AG09319 (cell line): ENCODE data around the gene UFD1.

Source experiments
- DNase-seq: peaks from one replicate; pipeline ENCODE4 v3.0.0-alpha.2; 2010; ENCODE audit warnings: low read depth; ENCODE audit errors: extremely low read depth
- TF ChIP-seq, protein P1 (sequence below): IDR thresholded peaks from 2 replicates; pipeline ENCODE4 v1.5.1; 2011; ENCODE audit warnings: low read depth, mild to moderate bottlenecking, inconsistent platforms, low read length, moderate library complexity

The UFD1 gene

DNA sequence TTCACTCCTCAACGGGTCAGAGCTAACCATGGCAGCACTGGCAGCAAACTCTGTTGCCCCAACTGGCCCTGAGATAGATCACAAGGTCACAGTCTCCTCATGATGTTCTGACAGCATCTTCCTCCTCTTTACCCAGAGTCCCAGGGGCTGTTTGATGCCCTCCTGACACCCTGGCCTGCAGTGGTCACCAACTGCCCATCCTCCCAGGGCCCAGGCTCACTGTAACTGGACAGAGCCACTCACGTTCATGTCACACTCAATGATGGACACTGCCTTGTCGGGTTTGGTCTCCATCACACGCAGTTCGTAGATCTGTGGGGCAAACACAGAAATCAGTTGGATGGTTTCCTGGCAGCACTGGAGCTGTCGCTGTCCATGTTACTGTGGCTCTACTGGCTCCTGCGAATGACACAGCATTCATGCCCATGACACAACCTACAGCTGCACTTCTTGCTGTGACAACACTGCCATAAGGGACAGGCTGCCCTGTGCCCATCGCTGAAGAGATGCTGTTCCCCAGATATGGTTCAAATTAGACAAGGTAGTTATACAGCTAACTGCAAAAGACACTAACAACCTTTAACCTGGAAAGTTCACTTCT is 21.1 kb downstream of the UFD1 start:
- TF ChIP-seq, protein P1, sequence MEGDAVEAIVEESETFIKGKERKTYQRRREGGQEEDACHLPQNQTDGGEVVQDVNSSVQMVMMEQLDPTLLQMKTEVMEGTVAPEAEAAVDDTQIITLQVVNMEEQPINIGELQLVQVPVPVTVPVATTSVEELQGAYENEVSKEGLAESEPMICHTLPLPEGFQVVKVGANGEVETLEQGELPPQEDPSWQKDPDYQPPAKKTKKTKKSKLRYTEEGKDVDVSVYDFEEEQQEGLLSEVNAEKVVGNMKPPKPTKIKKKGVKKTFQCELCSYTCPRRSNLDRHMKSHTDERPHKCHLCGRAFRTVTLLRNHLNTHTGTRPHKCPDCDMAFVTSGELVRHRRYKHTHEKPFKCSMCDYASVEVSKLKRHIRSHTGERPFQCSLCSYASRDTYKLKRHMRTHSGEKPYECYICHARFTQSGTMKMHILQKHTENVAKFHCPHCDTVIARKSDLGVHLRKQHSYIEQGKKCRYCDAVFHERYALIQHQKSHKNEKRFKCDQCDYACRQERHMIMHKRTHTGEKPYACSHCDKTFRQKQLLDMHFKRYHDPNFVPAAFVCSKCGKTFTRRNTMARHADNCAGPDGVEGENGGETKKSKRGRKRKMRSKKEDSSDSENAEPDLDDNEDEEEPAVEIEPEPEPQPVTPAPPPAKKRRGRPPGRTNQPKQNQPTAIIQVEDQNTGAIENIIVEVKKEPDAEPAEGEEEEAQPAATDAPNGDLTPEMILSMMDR, result no peak
- DNase-seq, result no peak

GRCh38 chr22:19456541-19456940 is 22.5 kb downstream of the UFD1 start:
- no peak for DNase-seq

GRCh38 chr22:19455585-19456370 is 23.2 kb downstream of the UFD1 start:
- DNase-seq, result no peak
- TF ChIP-seq, protein P1, result no peak

More at GRCh38 chr22:19456541-19456940, 22.5 kb downstream of the UFD1 start:
- TF ChIP-seq, protein P1, result no peak

GRCh38 chr22:19455033-19455432 is 24.0 kb downstream of the UFD1 start:
- no peak for DNase-seq
- TF ChIP-seq, protein P1, result no peak

GRCh38 chr22:19454156-19454555 is 24.8 kb downstream of the UFD1 start:
- TF ChIP-seq, protein P1, result no peak
- DNase-seq, result no peak

DNA sequence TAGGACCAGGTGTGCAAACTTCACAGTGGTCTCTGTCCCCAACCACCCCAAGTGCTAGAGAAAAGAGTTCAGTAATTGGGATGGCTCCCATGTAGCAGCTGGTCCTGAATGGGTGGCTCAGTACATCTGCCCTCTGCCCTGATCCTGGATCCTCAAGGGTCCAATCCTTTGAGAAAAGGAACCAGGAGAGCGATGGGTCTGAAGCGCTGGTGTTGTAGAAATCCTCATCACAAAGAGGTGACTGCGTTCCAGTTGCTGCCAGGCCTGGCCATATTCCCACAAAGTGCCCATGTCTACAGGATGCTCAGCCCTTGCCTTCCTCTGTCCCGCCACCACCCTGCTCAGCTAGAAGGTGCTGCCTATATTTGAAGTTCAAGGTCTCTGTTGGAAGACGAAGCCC is 25.3 kb downstream of the UFD1 start:
- DNase-seq, result no peak

DNA sequence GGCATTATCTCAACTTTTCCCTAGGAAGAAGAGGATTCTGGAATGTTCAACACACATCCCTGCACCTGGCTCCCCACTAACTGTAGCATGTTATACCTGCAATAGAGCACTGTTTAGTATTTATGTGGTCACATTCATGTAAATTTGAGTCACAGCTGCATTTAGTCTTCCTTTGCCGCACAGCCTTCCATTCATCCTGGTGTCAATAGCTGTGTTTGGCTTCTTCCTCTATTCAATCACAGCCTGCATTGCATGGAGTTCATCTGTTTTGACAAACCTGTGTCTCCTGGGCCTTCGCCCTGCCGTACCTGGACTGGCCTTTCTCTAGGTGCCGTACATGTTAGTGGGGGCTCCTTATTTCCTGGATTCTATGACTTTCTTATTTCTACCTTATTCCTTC is 27.4 kb downstream of the UFD1 start:
- no peak for DNase-seq
- TF ChIP-seq, protein P1, result no peak

More for the DNA sequence above, 25.3 kb downstream of the UFD1 start:
- TF ChIP-seq, protein P1, result no peak
